Measurements from ENCODE around the gene ROBO4. TPM values are rescaled to one million over a fixed set of nuclear protein-coding genes. Genes with fewer than 3 reads are reported as not detected.
A peak's percentile ranks its signal among the peaks of the same experiment; 100 is the strongest.

ROBO4 gene
- total RNA-seq (ENCODE audit: unreplicated experiment), result 28.8 TPM
- long read RNA-seq, full-length matches to known transcripts, result 2 of 3 reads
- long read RNA-seq, partial matches to known transcripts, result 0 of 3 reads
- long read RNA-seq, other reads (novel, unspliced or antisense), result 1 of 3 reads

- peak; percentile 61 for DNase-seq (ENCODE audit: low spot score)
- Mint-ChIP-seq H3K4me1 (ENCODE audit: unreplicated experiment) (peaks cover 66% of the 10 kb centered on the region), H3K27ac (ENCODE audit: unreplicated experiment) (peak within 1 kb of the TSS; percentile 98), H3K36me3 (ENCODE audit: low read depth, unreplicated experiment) (peaks cover 19% of the 10 kb centered on the region), H3K9me3 (ENCODE audit: unreplicated experiment) (peaks cover 6% of the 10 kb centered on the region), H3K27me3 (ENCODE audit: unreplicated experiment) (peaks cover 12% of the 10 kb centered on the region), H3K4me3 (ENCODE audit: unreplicated experiment) (peak within 1 kb of the TSS; percentile 93)
- no peak for TF ChIP-seq CTCF (IDR thresholded peaks at IDR 0.05; ENCODE audit: unreplicated experiment)
These were observed at the start of gene ROBO4 for GRCh38 chr11:124897674-124898262. ROBO4 (minus strand) TSS chr11:124897865; CDS start chr11:124897795, 70 bp downstream.

GRCh38 chr11:124946735-124947141, 49.1 kb upstream of the ROBO4 start:
- Mint-ChIP-seq H3K27ac (ENCODE audit: unreplicated experiment) (no peak overlapping the region), H3K36me3 (ENCODE audit: low read depth, unreplicated experiment) (no peaks in the 10 kb centered on the region), H3K4me1 (ENCODE audit: unreplicated experiment) (no peaks in the 10 kb centered on the region), H3K27me3 (ENCODE audit: unreplicated experiment) (peaks cover 2% of the 10 kb centered on the region), H3K4me3 (ENCODE audit: unreplicated experiment) (no peak overlapping the region), H3K9me3 (ENCODE audit: unreplicated experiment) (no peaks in the 10 kb centered on the region)
- no peak for DNase-seq (ENCODE audit: low spot score)
- TF ChIP-seq CTCF (IDR thresholded peaks at IDR 0.05; ENCODE audit: unreplicated experiment), result no peak

GRCh38 chr11:124945826-124946225, 48.2 kb upstream of the ROBO4 start:
- Mint-ChIP-seq H3K4me3 (ENCODE audit: unreplicated experiment) (no peak overlapping the region), H3K36me3 (ENCODE audit: low read depth, unreplicated experiment) (no peaks in the 10 kb centered on the region), H3K27ac (ENCODE audit: unreplicated experiment) (no peak overlapping the region), H3K4me1 (ENCODE audit: unreplicated experiment) (no peaks in the 10 kb centered on the region), H3K9me3 (ENCODE audit: unreplicated experiment) (no peaks in the 10 kb centered on the region), H3K27me3 (ENCODE audit: unreplicated experiment) (peaks cover 2% of the 10 kb centered on the region)
- DNase-seq (ENCODE audit: low spot score), result no peak
- TF ChIP-seq CTCF (IDR thresholded peaks at IDR 0.05; ENCODE audit: unreplicated experiment), result no peak

GRCh38 chr11:124944565-124944964, 46.9 kb upstream of the ROBO4 start:
- Mint-ChIP-seq H3K27ac (ENCODE audit: unreplicated experiment) (no peak overlapping the region), H3K27me3 (ENCODE audit: unreplicated experiment) (peaks cover 2% of the 10 kb centered on the region), H3K36me3 (ENCODE audit: low read depth, unreplicated experiment) (no peaks in the 10 kb centered on the region), H3K9me3 (ENCODE audit: unreplicated experiment) (no peaks in the 10 kb centered on the region), H3K4me3 (ENCODE audit: unreplicated experiment) (no peak overlapping the region), H3K4me1 (ENCODE audit: unreplicated experiment) (no peaks in the 10 kb centered on the region)
- no peak for DNase-seq (ENCODE audit: low spot score)
- TF ChIP-seq CTCF (IDR thresholded peaks at IDR 0.05; ENCODE audit: unreplicated experiment), result no peak

GRCh38 chr11:124943741-124944140, 46.1 kb upstream of the ROBO4 start:
- DNase-seq (ENCODE audit: low spot score), result no peak
- Mint-ChIP-seq H3K4me1 (ENCODE audit: unreplicated experiment) (no peaks in the 10 kb centered on the region), H3K27ac (ENCODE audit: unreplicated experiment) (no peak overlapping the region), H3K36me3 (ENCODE audit: low read depth, unreplicated experiment) (no peaks in the 10 kb centered on the region), H3K9me3 (ENCODE audit: unreplicated experiment) (no peaks in the 10 kb centered on the region), H3K4me3 (ENCODE audit: unreplicated experiment) (no peak overlapping the region), H3K27me3 (ENCODE audit: unreplicated experiment) (peaks cover 2% of the 10 kb centered on the region)
- no peak for TF ChIP-seq CTCF (IDR thresholded peaks at IDR 0.05; ENCODE audit: unreplicated experiment)

All from endothelial cell (in vitro differentiated cells).